ENCODE results near the gene ARID1A.

ARID1A gene

DNA sequence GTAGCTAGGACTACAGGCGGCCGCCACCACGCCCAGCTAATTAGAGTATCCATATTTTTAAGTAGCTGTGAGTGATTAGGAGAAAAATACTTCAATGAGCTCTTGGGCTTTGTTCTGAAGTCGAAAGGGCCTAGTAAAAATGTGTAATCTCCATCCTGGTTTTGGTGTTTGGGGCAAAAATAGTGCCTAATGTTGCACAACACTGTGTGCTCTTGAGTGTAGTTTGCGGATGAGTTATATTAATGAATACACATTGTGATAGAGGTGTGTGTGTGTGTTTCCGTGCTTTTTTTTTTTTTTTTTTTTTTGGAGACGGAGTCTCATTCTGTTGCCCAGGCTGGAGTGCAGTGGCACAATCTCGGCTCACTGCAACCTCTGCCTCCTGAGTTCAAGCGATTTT lies 6.3 kb upstream of the ARID1A start:
- TF ChIP-seq, protein P1, sequence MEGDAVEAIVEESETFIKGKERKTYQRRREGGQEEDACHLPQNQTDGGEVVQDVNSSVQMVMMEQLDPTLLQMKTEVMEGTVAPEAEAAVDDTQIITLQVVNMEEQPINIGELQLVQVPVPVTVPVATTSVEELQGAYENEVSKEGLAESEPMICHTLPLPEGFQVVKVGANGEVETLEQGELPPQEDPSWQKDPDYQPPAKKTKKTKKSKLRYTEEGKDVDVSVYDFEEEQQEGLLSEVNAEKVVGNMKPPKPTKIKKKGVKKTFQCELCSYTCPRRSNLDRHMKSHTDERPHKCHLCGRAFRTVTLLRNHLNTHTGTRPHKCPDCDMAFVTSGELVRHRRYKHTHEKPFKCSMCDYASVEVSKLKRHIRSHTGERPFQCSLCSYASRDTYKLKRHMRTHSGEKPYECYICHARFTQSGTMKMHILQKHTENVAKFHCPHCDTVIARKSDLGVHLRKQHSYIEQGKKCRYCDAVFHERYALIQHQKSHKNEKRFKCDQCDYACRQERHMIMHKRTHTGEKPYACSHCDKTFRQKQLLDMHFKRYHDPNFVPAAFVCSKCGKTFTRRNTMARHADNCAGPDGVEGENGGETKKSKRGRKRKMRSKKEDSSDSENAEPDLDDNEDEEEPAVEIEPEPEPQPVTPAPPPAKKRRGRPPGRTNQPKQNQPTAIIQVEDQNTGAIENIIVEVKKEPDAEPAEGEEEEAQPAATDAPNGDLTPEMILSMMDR (conservative IDR thresholded peaks at IDR 0.05), result no peak
- H3K27ac ChIP-seq, result no peak overlapping the region

DNA sequence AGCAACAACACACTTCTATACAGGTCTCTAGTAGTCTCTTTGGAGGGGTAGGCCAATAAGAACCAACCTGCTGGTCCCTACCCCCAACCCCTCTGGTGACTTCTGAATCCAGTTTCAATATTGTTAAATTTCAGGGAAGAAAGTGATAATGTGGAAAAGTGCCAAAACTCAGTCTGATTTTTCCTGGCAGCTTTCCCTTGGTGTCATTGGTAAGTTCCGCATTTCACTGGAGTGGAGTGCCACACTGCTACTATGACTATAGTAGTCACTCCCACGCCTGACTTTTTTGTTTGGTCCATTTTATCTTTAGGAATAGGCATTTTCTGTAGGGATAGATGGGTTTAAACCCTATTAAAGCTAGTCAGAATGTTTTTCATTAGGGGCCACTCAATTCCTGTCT lies 5.7 kb upstream of the ARID1A start:
- H3K27ac ChIP-seq, result no peak overlapping the region
- no peak for TF ChIP-seq ZFX (IDR thresholded peaks at IDR 0.05)
- TF ChIP-seq, protein P1 (conservative IDR thresholded peaks at IDR 0.05), result no peak

DNA sequence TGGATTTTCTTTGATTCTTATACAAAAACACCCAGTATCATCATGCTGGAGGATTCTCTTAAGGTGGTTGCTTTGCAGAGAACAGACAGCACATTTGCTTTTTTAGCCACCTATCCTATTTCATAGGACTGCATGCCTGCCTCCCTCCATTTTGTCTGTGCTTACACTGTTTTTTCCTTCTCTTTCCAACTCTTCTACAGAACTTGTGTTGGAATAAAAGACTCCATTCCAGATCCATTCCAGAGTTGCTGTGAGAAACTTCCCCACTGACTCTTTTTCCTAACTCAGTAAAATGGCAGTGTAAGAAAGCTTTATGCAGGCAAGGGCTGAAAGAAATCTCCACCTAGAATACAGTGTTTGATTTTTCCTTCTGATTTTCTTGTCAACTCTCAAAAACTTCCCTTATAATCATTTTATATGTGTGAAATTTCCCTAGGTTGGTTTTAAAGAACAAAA lies 5.2 kb upstream of the ARID1A start:
- no peak overlapping the region for H3K27ac ChIP-seq
- TF ChIP-seq, protein P1 (conservative IDR thresholded peaks at IDR 0.05), result no peak
- no peak for TF ChIP-seq ZFX (IDR thresholded peaks at IDR 0.05)

DNA sequence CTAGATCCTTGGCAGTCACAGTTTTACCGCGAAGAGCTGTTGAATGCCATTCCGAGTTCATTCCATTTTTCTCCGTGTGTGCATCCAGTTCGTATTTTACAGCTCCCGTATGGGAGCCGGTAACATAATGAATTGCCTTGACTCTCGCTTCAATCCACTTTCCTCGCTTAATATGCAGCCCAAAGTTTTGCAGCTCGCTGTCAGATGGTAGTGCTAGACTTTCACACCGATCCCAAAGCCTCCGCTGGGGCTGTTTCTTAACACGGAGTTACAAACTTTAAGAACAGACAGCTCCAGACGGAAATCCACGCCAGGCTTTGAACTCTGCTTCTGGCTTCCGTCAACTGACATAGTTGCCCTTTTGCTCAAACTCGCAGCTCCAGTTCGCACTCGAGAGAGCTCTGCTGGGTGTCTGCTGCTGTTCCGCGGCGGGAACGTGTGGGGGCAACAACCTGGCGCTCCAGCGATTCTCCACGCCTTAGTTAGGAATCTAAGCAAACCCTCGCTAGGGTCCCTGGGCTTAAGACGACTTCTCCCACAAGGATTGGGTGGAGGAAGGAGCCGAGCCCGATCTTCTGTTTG lies 3.5 kb upstream of the ARID1A start:
- H3K27ac ChIP-seq, result peak overlapping the region; percentile 100
- TF ChIP-seq, protein P1 (conservative IDR thresholded peaks at IDR 0.05), result no peak; the same call in 1 of the 2 replicates
- TF ChIP-seq ZFX (IDR thresholded peaks at IDR 0.05), result no peak

DNA sequence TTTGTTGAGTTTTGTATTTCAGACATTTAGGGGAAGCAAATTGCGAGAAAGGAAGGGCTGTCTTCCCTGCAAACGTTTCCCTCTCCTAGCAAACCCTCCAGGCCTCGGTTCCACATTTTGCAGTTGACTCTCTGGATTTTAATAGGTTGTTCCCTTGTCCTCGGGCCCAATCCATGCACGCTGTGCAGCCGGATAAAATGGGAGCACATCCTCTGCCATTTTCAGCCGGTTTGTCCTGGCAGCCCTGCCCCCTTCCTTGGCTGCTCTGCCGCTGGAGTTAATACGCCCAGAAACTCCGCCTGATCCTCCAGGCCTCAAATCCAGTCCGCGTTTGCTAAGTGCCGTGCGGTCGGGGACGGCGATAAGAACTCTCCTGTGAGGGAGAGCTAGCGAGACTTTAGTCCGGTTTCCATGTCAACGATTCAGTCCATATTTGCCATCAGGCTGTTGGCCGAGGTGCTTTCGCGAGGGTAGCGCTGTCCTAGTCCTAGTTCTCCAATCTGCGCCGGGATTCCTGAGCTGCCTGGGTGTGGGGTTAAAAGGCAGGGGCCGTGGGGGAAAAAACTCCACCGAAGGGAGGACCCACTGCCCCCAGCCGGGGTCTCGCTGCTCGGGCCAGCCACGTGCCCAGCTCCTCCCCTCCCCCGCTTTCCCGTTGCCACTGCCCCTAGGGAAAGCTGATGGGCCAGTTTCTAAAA lies 2.9 kb upstream of the ARID1A start:
- TF ChIP-seq, protein P1 (conservative IDR thresholded peaks at IDR 0.05), result no peak; the same call in 1 of the 2 replicates
- 0 out of 2 replicates have a peak, but pooled peaks have one; percentile 19 for TF ChIP-seq ZFX (IDR thresholded peaks at IDR 0.05)
- H3K27ac ChIP-seq, result peak overlapping the region; percentile 100

DNA sequence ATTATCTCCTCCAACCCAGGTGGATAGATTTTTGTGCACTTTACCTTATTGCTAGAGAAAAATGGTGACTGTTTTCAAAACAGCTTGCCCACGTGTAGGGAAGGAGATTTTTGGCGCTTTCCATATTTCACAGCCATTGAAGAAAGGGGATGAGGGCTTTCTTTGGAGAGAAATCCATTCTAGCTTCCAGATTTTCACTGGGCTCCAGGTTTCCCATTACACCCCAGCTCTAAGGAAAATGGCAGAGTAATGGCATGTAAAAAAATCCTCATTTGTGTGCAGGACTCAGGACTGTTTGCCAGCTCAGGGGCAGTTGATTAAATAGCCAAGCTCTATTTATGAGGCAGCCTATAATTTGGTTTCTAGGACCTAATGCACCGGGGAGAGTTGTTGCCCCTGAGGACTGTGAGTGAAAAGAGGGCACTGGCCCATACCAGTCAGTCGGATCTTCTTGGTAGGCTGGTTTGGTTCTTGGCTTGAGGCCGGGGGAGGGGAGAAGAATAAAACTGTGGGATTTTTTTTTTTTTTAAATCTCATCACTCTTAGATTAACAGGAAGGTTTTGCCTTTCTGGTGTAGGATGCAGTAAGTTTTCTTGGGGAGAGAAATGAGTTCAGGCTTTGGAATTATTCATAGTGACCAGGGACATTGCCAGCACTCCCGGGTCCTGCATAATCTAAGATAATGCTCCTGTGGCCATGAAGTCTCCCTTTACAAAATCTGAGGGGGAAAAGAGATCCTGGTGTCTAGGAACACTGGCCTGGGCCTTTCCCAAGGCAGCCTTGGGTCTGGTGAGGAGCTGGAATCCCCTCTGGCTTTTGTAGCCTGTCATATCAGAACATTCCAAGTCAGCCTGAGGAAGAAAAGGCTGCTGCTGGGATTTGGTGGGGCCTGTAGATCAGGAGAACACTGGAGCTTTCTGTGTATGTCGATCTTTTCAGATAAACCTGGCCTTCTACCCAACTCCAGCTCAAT lies 1.9 kb upstream of the ARID1A start:
- TF ChIP-seq, protein P1 (conservative IDR thresholded peaks at IDR 0.05), result no peak
- no peak for TF ChIP-seq ZFX (IDR thresholded peaks at IDR 0.05)
- H3K27ac ChIP-seq, result peak overlapping the region; percentile 100

All from C4-2B (cell line).